ENCODE measurements around the gene NFKBIA.
"Not testable (repeated sequence)": the region's sequence is repeated elsewhere in the genome, so short reads cannot be mapped to it uniquely, and the experiment has no call there.

The NFKBIA gene

DNA sequence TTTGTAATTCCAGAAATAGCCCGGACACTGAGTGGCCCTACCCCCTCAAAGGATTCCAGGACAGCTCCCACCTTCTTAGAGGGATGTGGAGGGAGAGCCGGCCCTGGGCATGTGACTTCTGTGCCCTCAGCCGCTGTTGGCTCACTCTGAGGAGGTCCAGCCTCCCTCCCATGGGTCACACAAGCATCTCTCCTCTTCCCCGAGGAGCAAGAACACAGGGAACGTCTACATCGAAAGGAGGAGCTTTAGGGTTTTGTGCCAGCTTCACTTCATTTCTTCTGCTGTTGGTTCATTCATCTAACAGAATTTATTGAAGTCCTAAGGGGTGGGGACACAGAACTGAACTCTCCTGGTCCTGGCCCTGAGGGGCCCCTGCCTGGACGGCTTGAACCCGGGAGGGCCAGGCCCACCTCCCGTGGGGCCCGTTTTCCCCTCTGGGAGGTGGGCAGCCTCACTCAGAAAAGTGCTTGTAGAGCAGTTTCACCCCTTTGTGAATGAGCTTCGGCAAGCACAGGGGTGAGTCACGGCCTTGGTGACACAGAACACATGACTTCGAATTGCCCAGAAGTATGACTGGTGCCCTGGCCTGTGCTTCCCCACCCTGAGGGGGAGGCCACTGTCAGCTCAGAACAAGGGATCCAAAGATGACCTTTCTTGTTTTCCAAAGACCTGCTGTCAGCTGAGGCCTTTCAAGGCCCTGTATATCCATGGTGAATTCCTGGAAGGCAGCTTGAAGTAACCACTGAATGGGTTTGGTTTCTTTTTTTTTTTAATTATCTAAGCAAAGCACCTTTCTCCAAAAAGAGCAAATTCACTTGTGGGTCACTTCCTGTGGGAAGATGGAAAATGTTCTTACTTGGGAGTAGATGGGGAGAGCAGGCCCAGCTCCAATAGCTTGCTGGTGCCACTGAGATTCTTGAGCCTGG is 39.2 kb downstream of the NFKBIA start:
- no peak for DNase-seq

DNA sequence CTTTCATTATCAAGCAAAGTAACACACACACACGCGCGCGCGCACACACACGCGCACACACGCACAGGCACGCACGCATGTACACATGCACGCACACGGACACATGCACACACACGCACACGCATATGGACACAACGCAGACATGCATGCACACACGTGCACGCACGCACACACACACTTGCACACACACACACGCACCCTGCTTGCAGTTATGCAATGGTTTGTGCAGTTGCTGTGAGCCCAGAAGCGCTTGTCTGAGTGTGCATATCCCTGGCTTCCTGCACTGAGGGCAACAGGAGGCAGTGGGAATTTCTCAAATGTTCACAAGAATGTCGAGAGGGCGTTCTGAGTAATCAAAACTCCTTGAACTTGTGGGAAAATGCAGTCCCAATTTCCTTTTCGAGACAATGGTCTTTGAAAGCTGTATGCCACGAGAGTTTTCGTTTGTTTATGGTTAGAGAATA is 41.6 kb downstream of the NFKBIA start:
- DNase-seq = no peak

DNA sequence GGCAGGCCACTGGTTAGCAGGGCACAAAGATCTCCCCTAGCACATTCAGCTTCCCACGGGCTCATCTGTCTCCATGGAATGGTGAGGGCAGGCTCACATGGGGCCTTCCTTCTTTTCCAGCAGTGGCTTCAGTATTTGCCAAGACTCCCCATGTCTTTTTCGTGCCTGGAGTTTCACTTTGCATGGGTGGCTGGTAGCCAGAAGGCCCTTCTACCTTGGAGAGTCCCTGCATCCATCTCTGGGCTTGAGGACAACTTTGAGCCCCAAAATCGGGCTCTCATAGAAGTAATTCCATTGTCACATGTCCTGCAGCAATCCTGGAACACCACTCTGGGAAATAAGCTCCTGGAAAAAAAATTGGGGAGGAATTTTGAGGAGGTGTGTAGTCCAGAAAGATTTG is 42.1 kb downstream of the NFKBIA start:
- no peak for DNase-seq

DNA sequence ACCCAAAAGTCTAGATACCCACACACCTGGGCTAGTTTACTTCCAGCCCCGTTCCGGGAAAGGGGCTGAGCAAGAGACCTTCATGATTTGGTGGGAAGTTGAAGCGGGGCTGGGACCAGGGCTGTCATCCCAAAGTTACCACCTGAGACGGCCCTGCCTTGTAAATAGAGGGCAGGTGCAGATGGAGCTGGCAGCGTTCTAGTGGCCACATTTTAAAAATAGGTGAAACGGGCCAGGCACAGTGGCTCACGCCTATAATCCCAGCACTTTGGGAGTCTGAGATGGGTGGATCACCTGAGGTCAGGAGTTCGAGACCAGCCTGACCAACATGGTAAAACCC is 43.4 kb downstream of the NFKBIA start:
- DNase-seq = no peak

DNA sequence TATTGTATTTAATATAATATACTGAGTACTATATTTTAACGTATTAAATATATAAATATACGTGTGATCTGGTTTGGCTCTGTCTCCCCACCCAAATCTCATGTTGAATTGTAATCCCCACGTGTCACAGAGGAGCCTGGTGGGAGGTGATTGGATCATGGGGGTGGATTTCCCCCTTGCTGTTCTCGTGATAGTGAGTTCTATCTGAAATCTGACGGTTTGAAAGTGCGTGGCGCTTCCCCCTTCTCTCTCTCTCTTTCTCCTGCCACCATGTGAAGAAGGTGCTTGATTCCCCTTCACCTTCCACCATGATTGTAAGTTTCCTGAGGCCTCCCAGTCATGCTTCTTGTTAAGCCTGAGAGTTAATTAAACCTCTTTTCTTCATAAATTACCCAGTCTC is 44.9 kb downstream of the NFKBIA start:
- not testable (repeated sequence) for DNase-seq

DNA sequence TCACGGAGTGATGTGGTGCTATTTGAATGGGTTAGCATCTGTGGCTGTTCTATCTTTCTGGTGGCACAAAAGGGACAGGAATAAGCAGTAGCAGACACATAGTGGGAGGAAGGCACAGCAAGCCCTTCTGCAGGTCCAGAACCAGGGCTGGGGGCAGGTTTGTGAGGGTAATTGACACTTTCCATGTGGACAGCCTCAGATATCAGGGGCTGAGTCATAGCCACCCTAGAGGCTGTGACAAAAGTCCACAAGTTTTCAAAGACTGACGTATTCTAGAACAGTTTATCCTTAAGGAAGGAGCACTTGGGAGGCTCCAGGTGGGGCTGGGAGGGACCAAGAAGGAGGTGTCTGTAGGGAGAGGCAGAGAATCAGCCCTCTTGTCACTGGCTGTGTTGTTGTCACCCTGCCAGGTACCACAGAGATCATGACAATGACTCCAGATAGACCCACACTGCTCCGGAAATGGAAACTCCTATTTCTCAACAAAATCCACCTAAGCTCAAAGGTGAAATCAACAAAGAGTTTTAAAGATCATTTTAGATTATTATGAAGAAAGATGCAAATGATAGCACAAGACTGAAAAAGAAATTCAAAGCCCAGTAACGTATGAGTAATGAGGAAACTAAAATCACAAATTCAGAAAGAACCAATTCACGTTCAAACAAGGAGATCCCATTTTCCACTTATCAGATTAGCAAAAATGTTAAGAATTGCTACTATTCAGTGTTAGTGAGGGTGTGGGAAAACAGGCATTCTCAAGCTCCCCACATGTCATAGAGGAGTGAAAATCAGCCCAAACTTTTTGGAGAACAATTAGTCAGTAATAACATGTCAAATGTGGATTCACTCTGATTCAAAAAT is 48.3 kb downstream of the NFKBIA start:
- no peak for DNase-seq

DNA sequence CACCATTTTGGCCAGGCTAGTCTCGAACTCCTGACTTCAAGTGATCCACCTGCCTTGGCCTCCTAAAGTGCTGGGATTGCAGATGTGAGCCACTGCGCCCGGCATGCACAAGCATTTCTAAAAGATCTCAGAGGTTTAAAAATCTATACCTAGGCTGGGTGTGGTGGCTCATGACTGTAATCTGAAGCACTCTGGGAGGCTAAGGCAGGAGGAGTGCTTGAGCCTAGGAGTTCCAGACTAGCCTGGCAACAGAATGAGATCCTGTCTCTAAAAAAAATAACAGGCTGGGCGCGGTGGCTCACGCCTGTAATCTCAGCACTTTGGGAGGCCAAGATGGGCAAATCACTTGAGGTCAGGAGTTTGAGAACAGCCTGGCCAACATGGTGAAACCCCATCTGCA is 49.3 kb downstream of the NFKBIA start:
- not testable (repeated sequence) for DNase-seq

DNA sequence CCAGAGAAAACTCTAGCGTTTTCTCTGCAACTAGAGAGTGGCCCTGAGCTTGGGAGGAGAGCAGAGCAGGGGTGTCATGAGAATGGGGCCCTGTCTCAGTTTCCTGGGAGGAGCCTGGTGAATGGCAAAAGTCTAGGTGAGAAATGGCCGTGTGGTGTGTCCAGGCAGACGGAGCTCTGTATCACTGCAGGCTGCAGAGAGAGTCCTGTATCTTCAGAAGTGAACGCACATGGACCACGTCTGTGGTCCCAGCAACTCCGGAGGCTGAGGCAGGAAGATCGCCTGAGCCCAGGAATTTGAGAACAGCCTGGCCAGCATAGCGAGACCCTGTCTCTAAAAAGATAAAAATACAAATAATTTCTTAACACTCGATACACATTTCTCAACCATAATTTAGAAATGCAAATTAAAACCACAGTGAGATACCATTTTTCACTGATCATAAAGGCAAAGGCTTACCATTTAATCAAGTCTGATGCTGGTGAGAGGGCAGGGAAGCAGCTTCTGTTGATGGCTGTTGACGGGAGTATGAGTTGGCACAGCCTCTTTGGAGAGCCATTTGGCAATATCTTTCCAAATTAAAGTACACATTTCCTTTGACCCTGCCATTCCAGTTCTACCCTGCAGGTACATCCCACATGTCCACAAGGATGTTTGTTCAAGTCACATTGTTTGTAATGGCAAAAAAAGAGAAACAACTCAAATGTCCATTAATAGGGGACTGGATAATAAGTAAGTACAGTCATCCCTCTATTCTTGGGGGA is 51.0 kb downstream of the NFKBIA start:
- DNase-seq = no peak

DNA sequence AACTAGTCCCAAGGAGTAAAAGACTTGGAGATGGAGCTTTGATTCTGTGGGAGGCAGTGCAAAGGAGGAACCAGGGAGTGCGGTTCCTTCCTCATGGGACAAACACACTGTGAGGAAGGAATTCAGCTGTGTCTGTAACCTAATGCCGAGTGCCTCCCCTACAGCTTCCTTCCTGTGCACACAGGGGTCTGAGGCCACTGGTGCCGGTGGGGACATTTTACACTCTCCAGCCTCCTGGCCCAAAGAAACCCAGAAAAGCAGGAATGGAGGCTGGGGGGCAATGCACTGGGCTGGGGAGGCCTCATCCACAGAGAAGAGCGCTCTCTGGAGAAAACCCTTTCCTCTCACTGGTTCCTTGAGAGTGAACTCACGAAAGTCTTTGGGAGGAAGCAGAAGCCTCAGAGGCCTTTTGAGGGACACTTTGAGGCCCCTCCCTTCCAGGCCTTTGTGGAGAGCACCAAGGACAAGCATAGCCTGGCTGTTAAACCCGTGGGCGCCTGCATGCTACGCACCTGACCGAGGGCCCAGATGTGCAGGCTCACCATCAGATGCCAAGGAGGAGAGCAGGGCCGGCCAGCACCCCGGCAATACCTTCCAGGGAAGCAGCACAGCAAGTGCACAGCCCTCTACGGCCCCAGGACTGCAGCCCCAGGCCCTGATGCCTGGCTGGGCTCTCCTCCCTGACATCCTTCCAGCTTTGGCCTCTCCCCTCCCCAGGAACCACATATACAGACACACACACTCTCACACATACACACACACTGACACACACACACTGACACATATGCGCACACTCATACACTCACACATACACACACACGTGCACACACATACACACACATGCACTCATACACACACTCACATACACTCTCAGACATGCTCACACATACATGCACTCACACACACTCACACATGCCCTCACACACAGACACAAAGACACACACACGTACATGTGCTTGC is 52.0 kb downstream of the NFKBIA start:
- DNase-seq = no peak

DNA sequence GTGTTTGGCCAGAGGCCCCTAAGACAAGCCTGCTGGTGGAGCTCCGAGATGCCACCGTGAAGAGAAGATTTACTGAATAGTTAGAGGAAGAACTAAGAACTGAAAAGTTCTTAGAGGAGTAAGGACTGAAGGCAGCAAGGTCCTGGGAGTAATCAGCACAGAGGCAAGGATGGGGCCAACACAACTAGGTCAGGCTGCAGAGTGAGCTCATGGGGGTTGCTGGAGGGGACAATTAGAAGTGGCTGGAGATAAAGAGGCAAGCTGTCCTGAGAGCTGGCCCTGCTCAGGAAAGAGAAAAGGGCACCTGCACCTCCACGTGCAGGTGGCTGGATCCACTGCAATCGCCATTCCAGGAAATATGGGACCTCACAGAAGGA is 52.7 kb downstream of the NFKBIA start:
- DNase-seq = no peak

Measured in NCI-H1092 (cell line).